Activated T-cell treated with anti-CD3 and anti-CD28 coated beads, Interleukin-2, amount 50 U/mL, for 72 hours (primary cell): ENCODE results near the gene KCNMA1. TPM values are rescaled to one million over a fixed set of nuclear protein-coding genes. Genes with fewer than 3 reads are reported as not detected.

Source experiments
- ATAC-seq, 2 donors: fragments of 150-1000 bp; cut with Tn5 transposase; replicated peaks in 1 of 2; 2 replicates each; pipeline ENCODE4 v1.10.0; 2021; ENCODE audit warnings: moderate library complexity in 2 of 2, mild to moderate bottlenecking in 1 of 2
- DNase-seq, 2 donors: peaks; one replicate each; pipeline ENCODE4 v3.0.0; 2021 to 2022; ENCODE audit warnings: mixed read lengths in 1 of 2
- H3K27ac Mint-ChIP-seq: one replicate; pipeline ENCODE4 v1.8.0; 2022; ENCODE audit warnings: mild to moderate bottlenecking, moderate library complexity, mixed read lengths
- H3K27me3 Mint-ChIP-seq: one replicate; pipeline ENCODE4 v1.8.0; 2022; ENCODE audit warnings: low read depth, mixed read lengths
- H3K36me3 Mint-ChIP-seq, 2 donors: one replicate each; pipeline ENCODE4 v1.8.0; 2022; ENCODE audit warnings: mixed read lengths in 2 of 2, mild to moderate bottlenecking in 1 of 2; ENCODE audit not compliant: insufficient read depth in 2 of 2
- H3K4me1 Mint-ChIP-seq: one replicate; pipeline ENCODE4 v1.8.0; 2022; ENCODE audit warnings: low read depth, mixed read lengths
- H3K4me3 Mint-ChIP-seq, 2 donors: one replicate each; pipeline ENCODE4 v1.8.0; 2022; ENCODE audit warnings: mild to moderate bottlenecking in 2 of 2, mixed read lengths in 2 of 2, moderate library complexity in 2 of 2
- H3K9me3 Mint-ChIP-seq, 2 donors: one replicate each; pipeline ENCODE4 v1.8.0; 2022; ENCODE audit warnings: mixed read lengths in 2 of 2
- total RNA-seq, 2 donors: library from RNA; stranded (reverse); gene quantifications; one replicate each; pipeline ENCODE4 v1.2.3, GENCODE V29; 2022

Gene KCNMA1
- total RNA-seq, 2 donors from 2014 or later = 0.55 to 1.0 TPM

DNA sequence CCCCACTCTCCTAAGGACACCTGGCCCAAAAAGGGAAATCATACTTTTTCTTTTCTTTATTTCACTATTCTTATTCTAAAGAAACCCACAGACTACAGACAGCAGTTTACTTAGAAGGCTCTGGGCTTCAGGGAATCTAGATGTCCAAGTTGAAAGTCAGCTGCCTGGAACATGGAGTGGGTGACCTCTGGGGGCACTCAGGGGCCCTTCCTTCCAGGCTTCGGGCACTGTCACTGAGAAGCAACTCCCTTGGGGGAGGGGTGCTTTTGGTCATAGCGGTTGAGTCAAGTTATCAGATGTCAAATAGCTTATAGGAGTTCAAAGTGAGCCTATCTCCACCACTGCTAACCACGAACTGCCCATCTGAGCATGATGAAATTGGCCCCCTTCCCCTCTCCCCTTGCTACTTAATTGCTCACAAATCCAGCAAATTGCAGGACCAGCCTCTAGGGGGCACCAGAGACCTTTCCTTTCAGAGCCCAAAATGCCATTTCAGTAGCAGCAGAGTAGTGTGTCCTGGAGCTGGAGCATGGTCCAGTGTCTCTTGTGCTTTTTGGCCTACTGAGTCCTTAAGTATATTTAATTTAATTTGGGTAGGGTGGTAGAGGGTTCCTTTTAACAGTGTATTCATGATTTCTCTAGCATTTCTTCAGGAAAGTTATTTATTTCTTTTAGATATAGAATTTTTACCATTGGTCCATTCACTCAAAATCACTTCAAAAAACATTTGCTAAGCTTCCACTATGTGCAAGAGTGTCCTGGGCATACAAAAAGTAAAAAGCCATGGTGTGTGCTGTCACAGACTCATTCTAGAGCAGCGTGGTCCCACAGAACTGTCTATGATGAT lies 463.8 kb downstream of the KCNMA1 start:
- no peak overlapping the region for H3K27ac Mint-ChIP-seq
- H3K9me3 Mint-ChIP-seq = no peaks in the 10 kb centered on the region
- H3K27me3 Mint-ChIP-seq = no peaks in the 10 kb centered on the region
- no peak overlapping the region for H3K4me3 Mint-ChIP-seq
- peak; percentile 44 to 48 for ATAC-seq
- H3K36me3 Mint-ChIP-seq = no peaks in the 10 kb centered on the region
- DNase-seq = peak; percentile 64 to 71
- H3K4me1 Mint-ChIP-seq = no peaks in the 10 kb centered on the region

DNA sequence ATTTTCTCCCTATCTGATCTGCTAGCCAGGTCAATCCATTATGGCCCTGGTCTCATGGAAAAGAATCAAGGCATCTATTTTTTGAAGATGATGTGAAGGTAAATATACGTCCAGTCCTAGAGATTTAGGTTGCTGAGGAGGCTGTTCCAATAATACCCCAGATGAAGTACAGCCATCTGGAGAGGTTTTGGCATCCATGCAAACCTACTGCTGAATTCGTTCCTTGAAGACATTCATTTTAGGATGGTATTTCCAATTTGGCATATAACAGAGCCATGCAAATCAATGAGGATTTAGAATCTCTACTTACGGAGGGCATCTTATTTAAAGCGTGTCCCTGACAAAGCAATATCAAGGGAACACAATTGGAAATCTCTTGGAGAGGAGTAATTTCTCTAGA lies 465.5 kb downstream of the KCNMA1 start:
- H3K36me3 Mint-ChIP-seq = no peaks in the 10 kb centered on the region

DNA sequence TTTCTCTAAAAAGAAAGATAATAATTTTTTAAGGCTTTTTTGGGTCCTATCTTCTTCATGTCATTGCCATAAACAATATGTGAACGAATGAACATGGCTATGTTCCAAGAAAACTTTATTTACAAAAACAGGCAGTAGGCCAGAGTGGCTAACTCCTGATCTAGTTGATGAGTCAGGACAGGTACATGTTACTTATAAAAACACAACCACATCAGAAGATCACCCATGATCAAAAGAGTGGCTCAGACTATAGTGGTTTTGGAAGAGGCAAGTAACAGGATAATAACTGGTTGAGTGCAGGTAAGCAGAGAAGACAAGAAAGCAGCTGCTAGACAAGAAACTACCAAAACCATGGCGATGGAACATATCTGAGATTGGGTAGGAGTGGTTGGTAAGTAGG lies 468.7 kb downstream of the KCNMA1 start:
- Mint-ChIP-seq H3K36me3 (no peaks in the 10 kb centered on the region), H3K9me3 (no peaks in the 10 kb centered on the region), H3K4me1 (peaks cover 5% of the 10 kb centered on the region), H3K27me3 (peaks cover 20% of the 10 kb centered on the region), H3K27ac (no peak overlapping the region), H3K4me3 (no peak overlapping the region)
- DNase-seq = no peak
- ATAC-seq = no peak

More for the DNA sequence above, 465.5 kb downstream of the KCNMA1 start:
- Mint-ChIP-seq H3K4me3 (no peak overlapping the region), H3K9me3 (no peaks in the 10 kb centered on the region), H3K27me3 (no peaks in the 10 kb centered on the region), H3K27ac (no peak overlapping the region), H3K4me1 (no peaks in the 10 kb centered on the region)
- DNase-seq (no peak), ATAC-seq (no peak)

DNA sequence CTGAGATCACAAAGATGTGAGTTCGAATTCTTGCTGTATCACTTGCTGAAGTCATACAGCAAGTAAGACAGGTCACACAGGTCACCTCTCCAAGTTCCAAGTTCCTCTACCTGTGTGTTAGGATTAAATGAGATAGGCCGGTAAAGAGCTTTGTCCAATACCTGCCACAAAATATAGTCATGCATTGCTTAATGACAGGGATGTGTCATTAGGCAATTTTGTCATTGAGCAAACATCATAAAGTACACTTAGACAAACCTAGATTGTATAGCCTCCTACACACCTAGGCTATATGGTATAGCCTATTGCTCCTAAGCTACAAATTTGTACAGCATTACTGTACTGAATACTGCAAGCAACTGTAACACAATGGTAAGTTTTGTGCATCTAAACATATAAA lies 469.4 kb downstream of the KCNMA1 start:
- Mint-ChIP-seq H3K4me1 (peaks cover 5% of the 10 kb centered on the region), H3K4me3 (no peak overlapping the region), H3K9me3 (no peaks in the 10 kb centered on the region), H3K36me3 (no peaks in the 10 kb centered on the region), H3K27ac (no peak overlapping the region), H3K27me3 (peaks cover 25% of the 10 kb centered on the region)
- no peak for ATAC-seq
- no peak for DNase-seq

DNA sequence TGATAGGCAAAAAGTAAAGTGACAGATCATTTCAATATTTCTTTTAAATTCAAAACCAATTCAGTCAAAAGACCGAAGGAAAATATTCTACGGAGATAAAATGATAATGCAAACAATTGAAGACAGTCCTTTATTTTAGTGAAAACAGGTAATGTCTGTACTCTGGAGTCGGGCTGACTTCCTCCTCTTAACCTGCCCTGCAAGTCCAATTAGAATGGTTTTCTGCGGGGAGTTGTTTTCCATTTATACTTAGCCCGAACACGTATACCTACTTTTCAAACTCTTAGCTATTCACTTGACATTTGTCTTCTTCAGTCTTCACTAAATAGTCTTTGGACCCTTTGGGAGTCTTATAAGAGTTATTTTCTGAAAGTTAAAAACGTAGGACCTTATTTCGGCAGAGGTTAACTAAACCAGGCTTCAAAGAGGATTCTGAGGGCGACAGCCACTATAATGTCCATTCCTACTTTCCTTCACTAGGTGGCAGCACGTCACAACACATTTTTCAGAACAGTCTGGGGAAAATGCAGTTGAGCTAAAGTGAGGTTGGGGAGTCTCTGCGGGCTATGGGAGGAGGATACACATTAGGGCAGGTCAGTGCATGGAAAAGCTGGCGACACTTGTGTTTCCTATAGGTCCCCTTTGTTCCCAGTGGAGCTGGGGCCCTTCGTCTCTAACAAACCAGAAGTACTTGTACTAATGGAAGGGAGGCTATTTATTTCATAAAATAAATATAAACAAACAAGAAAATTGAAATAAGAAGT lies 472.0 kb downstream of the KCNMA1 start:
- no peaks in the 10 kb centered on the region for H3K36me3 Mint-ChIP-seq
- peaks cover 25% of the 10 kb centered on the region for H3K27me3 Mint-ChIP-seq
- peak; percentile 34 to 49 for DNase-seq
- peak overlapping the region; percentile 56 for H3K27ac Mint-ChIP-seq
- H3K4me1 Mint-ChIP-seq = peaks cover 5% of the 10 kb centered on the region
- no peaks in the 10 kb centered on the region for H3K9me3 Mint-ChIP-seq
- ATAC-seq = peak; percentile 49 to 63
- peak overlapping the region; percentile 49 to 86 for H3K4me3 Mint-ChIP-seq

DNA sequence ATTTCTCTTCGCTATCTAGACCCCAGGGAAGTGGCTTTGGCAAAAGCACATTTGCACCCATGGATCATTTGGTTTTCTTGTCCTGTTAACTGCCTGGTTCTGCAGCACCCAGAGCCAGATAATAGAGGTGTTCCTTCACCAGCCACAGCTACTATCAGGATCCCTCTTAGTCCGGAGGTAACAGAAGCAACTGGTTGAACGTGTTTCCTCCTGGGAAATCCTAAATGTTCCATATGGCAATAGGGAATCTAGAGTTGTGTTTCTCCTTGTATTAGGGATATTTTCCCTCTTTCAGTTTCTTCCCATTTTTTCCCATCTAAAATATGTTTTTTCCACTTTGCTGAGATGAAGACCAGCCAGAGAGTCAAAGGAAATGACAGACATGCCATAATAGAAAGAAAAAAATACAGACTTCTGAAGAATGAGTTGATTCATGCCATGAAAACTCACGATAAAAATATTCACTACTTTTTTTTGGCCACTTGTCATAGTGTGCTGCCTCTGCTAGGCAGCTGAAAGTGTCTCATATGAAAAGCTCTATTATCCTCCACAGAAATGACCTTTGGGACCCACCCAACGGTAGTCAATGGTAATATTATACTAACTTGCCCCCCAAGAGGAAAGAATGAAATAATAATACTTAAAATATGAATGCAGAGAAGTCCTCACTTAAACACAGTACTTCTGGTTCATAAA lies 472.8 kb downstream of the KCNMA1 start:
- H3K9me3 Mint-ChIP-seq = no peaks in the 10 kb centered on the region

DNA sequence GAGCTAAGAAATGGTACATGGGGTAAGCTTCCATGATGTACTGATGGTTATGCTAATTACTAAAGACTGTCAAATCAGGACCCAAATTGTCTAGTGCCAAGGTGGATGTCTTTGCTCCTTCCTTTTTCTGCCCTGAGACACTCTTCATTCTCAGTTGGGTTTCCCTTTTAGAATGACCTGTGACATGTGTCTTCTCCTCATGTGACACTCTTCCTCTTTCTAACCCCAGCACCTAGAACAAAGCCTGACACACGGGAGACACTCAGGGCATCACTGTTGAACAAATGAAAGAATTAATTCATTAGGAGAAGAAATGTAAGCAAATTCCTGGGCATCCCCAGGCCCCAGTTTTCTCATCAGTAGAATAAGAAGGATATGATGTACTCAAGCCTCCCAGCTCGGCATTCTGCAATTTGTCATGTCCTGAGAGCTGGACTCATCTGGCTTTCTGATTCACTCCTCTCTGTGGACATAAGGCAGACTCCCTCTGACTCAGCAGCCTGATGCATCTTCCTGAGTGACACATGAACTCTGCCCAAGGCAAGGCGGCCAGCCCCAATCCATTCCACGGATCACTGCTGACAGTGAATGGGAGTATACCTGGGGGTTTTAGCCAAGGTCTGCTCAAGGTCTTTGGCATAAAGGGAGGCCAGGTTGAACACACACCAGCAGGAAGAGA lies 473.8 kb downstream of the KCNMA1 start:
- H3K27ac Mint-ChIP-seq = no peak overlapping the region

More for the DNA sequence above, 472.8 kb downstream of the KCNMA1 start:
- H3K27me3 Mint-ChIP-seq = peaks cover 32% of the 10 kb centered on the region
- H3K4me1 Mint-ChIP-seq = peaks cover 5% of the 10 kb centered on the region
- DNase-seq (no peak), ATAC-seq (no peak)
- no peaks in the 10 kb centered on the region for H3K36me3 Mint-ChIP-seq
- H3K4me3 Mint-ChIP-seq = no peak overlapping the region
- no peak overlapping the region for H3K27ac Mint-ChIP-seq

DNA sequence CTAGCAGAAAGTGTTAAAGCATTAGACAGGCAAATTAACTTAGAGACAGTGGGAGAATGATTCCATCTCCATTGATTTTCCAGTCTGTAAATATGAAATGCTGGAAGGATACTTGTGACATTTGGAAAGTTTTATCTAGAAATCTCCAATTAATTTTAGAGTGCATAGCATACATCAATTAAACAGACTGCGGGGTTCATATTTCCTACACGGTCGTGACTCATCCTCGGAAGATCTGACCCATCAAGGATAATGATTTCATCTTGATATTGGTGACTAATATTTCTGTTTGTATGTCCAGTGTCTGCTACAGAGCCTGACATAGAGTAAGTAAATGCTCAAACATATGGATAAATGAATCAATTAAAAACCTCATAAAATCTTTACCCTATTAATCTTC lies 474.9 kb downstream of the KCNMA1 start:
- Mint-ChIP-seq H3K27me3 (peaks cover 39% of the 10 kb centered on the region), H3K36me3 (no peaks in the 10 kb centered on the region), H3K4me3 (no peak overlapping the region), H3K9me3 (no peaks in the 10 kb centered on the region), H3K27ac (no peak overlapping the region), H3K4me1 (peaks cover 5% of the 10 kb centered on the region)
- ATAC-seq = no peak
- no peak for DNase-seq

More for the DNA sequence above, 473.8 kb downstream of the KCNMA1 start:
- DNase-seq (no peak), ATAC-seq (no peak)
- Mint-ChIP-seq H3K4me1 (peaks cover 5% of the 10 kb centered on the region), H3K36me3 (no peaks in the 10 kb centered on the region), H3K4me3 (no peak overlapping the region), H3K27me3 (peaks cover 39% of the 10 kb centered on the region), H3K9me3 (no peaks in the 10 kb centered on the region)

DNA sequence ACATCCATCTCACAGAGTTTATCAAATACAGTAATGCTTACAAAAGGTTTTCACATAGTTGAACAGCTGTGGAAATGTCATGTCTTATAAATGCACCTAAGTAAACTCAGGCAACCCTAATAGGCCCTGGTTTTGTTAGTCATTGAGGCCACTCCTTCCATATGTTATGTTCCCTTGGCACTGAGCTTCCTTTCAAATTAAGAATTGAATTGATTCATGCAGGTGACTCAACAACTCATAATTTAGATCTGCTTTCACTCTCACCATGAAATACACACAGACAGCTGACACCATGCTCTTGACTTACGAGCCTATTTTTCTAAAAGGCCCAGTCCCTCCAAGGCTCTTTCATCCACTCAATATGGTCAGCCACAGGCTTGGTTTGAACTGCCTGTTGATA lies 476.9 kb downstream of the KCNMA1 start:
- Mint-ChIP-seq H3K9me3 (no peaks in the 10 kb centered on the region), H3K4me1 (peaks cover 3% of the 10 kb centered on the region), H3K36me3 (no peaks in the 10 kb centered on the region), H3K27ac (no peak overlapping the region), H3K27me3 (peaks cover 37% of the 10 kb centered on the region), H3K4me3 (no peak overlapping the region)
- ATAC-seq = peak; percentile 34 to 52
- no peak for DNase-seq

DNA sequence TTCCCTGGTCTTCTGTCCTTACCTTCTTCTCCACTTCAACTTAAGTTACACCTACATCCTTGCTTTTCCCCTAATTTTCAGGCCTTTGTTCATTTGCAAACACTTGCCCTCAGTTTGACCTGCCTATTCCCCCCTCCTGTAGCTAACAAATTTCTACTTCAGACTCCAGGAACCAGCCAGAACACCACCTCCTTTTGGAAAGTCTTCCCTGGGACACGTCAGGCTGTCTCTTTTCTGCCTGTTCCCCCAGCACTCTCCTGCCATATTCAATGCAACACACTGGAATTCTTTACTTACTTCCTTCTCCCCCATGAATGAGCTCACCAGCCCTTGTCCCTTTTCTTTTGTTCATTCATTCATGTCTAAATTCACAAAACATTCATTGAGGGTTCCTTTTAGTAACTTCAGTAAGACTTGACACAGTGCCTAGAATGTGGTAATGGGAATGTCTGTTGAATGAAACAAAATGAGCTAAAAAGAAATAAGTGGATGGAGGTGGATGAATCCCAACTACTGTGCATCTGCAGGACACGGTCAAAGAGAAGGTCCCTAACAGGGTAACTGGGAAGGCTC lies 478.0 kb downstream of the KCNMA1 start:
- Mint-ChIP-seq H3K9me3 (no peaks in the 10 kb centered on the region), H3K4me3 (no peak overlapping the region), H3K27me3 (peaks cover 27% of the 10 kb centered on the region), H3K4me1 (no peaks in the 10 kb centered on the region), H3K27ac (no peak overlapping the region), H3K36me3 (no peaks in the 10 kb centered on the region)
- DNase-seq = no peak
- ATAC-seq = no peak

DNA sequence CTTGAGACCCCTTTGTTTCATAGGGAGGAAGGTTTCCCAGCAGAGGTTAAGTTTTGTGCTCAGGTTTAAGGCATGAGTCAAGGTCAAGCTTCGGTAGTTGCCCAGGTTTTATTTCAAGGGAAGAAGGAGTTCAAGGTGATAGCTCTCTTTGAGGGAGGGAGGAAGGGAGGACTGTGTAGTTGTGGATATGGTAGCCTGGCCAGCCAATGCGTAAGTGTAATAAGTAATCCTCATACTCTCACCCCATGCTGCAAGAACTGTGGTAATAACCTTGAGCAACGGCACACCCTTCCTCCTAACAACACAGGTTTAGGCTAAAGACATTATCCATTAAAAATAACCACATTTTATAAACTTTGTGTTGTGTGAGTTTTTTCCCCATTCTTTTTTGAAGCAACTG lies 478.9 kb downstream of the KCNMA1 start:
- no peak overlapping the region for H3K4me3 Mint-ChIP-seq
- no peak overlapping the region for H3K27ac Mint-ChIP-seq
- no peak for ATAC-seq
- no peaks in the 10 kb centered on the region for H3K9me3 Mint-ChIP-seq
- H3K36me3 Mint-ChIP-seq = no peaks in the 10 kb centered on the region
- no peaks in the 10 kb centered on the region for H3K4me1 Mint-ChIP-seq
- no peak for DNase-seq
- peaks cover 17% of the 10 kb centered on the region for H3K27me3 Mint-ChIP-seq

DNA sequence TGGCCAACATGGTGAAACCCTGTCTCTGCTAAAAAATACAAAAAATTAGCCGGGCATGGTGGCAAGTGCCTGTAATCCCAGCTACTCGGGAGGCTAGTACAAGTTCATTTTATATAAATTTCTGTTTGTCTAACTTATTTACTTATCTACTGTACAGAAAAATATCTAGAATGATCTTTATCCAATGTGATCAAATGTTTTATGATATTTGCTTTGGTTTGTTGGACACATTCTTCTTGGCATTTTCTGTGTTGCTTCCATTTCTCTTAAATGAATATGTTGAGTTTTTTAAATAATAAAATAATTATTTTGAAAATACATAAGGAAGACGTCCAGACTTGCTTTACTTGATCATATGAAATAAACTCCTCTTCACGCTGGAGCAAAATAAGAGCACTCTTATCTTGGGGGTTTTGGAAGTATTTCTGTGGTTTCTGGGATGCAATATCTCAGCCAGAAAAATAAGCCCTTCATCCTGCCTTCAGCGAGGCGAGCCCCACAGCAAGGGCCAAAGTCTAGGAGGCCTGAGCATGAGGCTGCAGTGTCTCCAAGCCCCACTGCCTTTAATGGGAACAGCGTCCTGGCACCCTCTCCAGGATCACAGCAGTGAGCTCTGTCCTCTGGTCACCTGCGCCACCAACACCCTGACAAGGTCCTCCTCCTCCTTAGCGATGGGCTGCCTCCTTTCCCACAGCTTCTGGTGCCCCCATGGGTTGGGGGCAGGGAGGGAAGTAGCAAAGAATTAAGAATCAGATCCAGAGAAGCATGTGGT lies 480.2 kb downstream of the KCNMA1 start:
- H3K36me3 Mint-ChIP-seq = no peaks in the 10 kb centered on the region
- ATAC-seq = no peak
- H3K4me3 Mint-ChIP-seq = no peak overlapping the region
- H3K4me1 Mint-ChIP-seq = no peaks in the 10 kb centered on the region
- H3K27ac Mint-ChIP-seq = no peak overlapping the region
- no peak for DNase-seq
- no peaks in the 10 kb centered on the region for H3K9me3 Mint-ChIP-seq
- peaks cover 15% of the 10 kb centered on the region for H3K27me3 Mint-ChIP-seq
